GM18505 (cell line): ENCODE results near the gene SPPL2A.

Experiments
- ATAC-seq: cut with Tn5 transposase; IDR thresholded peaks from one replicate; pipeline ENCODE4 v1.9.1; 2021; ENCODE audit not compliant: unreplicated experiment
- POLR2A ChIP-seq: IDR thresholded peaks from 4 replicates; pipeline ENCODE4 v1.6.1; 2011; ENCODE audit warnings: borderline replicate concordance; ENCODE audit not compliant: insufficient read depth, insufficient read length; ENCODE audit errors: extremely low read depth

Gene SPPL2A

DNA sequence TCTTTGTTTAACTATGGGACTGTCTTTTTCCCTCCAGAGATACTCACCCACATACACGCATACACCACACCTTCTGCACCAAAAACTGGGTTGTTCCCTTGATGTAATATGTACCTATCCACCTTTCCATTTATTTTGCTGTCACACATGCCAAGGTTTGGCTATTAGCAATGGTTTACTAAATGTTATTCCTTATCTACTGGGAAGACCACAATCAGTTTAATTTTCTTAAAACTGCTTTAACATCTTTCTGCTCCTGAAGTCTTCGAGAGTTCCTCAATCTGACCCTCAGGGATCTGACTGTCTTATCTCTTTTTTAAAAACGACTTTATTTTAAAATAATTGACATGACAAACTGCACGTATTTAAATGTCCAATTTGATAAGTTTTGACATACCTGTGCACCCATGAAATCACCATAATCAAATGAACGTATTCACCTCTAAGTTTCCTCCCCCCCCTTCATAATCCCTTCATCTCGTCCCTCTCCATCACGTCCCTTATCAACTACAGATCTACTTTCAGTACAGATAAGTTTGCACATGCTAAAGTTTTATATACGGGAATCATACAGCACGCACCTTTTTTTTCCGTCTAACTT lies 78.1 kb downstream of the SPPL2A start:
- no peak for ATAC-seq
- TF ChIP-seq POLR2A, result no peak

DNA sequence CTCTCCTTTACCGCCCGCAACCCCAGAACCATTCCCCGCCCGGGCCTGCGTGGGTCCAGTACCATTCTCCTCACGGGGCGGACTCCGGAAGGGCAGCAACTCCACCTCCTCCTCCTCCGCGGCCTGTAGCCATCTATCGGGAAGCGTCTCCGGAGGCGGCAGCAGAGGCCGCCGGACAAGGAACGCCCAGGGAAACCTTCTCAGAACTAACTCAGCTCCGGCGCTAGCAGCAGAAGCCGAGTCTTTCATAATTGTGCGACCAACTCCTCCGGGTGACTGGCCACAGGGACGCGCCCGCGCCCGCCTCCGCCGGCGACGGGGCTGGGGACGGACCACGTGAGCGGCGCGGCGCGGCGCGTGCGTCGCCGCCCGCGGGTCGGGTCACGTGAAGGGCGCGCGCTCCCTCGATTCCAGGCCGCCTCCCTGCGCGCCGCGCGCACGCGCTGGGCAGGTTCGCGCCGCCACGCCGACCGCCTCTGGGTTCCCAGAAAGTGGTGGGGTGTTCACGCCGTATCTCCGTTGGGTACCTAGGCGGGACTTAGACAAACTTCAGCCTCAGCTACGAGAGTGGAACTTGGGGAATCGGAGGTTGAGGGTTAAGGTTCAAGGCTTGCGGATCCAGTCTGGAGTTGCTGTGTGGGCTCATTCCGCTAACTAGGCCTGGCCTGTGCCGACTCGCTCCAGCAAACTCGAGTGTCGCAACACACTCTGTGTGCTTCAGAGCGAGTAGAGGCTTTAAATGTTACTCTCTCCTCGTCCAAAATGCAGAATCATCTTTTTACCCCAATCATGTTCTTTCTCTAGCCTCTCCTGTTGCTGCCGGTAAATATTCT lies 78.8 kb downstream of the SPPL2A start, which contains the start of gene TRPM7:
Gene TRPM7, minus strand, starts transcription at position 329 of the 833 bp plus-strand sequence. Its CDS starts 264 bp downstream, at position 65.
- peak; percentile 98 for TF ChIP-seq POLR2A
- ATAC-seq, result peak; percentile 80

DNA sequence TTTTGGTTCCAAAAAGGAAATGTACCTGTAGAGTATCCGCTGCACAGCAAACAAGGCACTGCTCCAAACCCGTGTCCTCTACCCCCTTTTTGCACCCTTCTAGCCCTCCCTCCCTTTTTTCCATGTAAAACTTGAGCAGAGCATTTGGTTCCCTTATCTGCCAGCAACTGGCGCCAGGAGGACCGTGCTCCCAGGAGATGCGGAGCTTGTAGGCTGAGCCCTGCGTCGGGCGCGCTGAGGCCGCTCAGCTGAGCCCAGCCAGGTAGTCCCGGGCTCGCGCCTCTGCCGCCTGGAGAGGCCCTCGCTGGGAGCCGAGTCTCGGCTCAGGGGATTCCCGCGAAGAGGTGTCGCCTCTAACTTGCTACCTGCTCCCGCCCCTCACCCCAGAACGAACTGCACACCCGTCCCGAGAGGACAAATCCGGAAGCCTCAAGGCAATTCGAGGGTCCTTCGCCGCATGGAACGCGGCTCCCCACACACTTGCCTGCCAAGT lies 79.5 kb downstream of the SPPL2A start:
- TF ChIP-seq POLR2A, result no peak
- peak; percentile 49 for ATAC-seq

DNA sequence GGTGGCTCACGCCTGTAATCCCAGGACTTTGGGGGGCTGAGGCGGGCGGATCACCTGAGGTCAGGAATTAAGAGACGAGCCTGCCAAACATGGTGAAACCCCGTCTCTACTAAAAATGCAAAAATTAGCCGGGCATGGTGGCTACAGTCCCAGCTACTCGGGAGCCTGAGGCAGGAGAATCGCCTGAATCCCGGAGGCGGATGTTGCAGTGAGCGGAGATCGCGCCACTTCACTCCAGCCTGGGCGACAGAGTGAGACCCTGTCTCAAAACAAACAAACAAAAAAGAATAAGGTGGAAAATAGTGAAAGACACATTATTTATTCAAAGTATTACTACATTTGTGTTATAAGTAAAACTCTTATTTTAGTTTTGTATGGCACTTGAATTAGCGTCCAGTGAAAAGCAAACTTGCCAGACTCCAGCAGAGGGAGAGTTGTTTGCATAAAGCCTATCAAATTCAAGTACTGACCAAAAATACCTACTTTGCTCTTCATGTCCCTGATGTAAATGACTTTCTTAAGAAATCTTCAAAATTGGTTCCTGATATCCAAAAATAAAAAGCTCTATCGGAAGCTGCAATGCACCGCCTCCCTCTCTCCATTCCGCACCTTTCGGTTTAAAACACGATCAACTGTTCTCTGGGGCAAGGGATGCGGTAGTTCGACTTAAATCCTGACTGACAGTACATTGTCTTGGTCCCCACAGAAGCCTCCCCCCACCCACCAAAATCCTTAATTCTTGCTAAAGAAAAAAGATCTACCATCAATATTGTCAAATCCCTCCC lies 80.1 kb downstream of the SPPL2A start:
- ATAC-seq, result no peak
- TF ChIP-seq POLR2A, result no peak

DNA sequence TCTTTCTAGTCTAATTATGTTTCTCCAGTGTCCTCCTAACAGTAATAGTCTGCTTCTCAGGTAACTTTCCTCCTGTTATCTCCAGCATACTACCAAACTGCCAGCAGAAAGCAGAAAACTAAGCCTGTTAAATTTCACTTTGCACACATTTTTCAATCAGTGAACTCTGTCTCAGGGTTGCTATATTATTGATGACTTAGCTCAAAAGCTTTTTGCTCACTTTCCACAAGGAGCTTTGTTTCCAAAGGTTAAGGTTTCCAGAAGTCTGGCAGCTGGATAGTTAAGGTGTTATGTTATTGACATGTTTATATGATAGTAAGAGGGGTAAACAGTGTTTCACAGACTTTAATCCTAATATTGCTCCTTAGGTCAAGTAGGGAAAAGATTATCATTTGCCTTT lies 84.0 kb downstream of the SPPL2A start:
- no peak for ATAC-seq
- no peak for TF ChIP-seq POLR2A

DNA sequence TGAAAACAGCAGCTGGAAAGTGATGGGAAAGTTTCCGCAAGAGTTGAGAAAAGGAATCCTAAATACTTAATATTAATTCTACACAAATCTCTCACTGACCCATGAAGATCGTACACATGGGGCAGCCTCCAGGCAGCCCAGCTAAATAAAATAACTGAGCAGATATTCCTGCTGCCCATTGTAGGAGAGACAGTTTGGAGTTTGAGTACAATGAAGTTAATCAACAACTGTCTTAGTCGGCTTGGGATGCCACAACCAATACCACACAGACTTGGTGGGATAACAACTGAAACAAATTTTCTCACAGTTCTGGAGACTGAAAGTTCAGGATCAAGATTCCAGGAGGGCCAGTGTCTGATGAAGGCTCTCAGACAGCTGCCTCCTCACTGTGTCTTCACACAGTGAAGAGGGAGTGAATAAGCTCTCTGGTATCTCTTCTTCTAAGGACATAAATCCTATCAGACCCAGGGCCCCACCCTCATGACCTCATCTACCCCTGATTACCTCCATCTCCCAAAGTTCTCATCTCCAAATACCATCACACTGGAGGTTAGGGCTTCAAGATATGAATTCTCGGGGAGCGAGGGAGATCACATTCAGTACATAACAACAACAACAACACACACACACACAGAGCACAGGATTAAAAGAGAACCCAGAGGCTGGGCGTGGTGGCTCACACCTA lies 88.6 kb downstream of the SPPL2A start:
- ATAC-seq, result no peak
- no peak for TF ChIP-seq POLR2A

DNA sequence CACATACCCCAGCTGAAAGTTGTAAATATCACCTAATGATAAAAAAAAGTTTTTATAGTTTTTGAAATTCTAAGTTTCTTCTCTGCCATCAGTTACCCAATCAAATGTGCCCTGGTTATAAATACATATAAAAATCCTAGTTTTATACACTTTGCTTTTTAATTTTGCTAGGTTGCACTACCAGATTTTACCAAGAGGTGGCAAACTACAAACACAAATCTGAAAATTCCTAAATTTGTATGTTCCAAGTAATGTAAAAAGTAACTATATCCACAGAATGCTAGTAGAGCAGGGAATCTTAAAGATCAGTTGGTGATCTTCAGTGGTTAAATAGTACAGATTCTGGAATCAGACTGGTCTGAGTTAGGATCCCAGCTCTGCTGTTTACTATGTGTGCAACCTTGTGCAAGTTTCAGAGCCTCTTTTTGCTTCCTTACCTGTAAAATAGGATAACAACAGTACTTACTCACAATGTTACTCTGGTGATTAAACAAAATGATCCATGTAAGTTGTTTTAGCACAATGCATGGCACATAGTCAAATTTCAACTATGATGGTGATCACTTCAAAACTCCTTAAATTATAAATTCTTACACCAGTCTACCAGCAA lies 89.9 kb downstream of the SPPL2A start:
- ATAC-seq, result no peak
- TF ChIP-seq POLR2A, result no peak

DNA sequence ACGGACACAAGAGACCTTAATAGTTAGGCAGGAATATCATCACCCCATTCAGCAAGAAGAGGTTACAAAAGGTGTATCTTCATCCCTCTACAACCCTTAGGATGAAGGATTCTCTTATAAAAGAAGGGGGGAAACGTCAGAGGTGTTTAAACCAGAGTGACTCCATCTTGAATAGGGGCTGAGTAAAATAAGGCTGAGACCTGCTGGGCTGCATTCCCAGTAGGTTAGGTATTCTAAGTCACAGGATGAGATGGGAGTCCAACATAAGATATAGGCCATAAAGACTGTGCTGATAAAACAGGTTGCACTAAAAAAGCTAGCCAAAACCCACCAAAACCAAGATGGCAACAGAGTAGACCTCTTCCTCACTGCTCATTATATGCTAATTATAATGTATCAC lies 95.4 kb downstream of the SPPL2A start:
- no peak for ATAC-seq
- TF ChIP-seq POLR2A, result no peak

DNA sequence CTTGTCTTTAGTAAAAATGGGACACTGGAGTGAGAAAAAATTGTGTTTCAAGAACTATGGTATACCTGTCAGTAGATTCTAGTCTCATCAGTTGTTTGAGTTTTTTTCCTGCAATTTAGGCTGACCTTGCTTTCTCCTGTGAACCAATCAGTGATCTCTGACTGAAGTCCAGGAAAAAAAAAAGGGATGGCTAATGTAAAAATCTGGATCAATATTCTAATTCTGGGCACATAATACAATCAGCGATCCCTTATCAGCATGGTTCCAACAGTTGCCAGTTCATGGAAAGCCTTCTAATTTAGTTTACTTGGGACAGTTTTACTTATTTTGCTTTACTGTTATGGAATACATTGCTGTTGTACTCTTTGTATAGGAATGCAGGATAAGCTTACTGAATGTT lies 95.9 kb downstream of the SPPL2A start:
- ATAC-seq, result no peak
- no peak for TF ChIP-seq POLR2A

DNA sequence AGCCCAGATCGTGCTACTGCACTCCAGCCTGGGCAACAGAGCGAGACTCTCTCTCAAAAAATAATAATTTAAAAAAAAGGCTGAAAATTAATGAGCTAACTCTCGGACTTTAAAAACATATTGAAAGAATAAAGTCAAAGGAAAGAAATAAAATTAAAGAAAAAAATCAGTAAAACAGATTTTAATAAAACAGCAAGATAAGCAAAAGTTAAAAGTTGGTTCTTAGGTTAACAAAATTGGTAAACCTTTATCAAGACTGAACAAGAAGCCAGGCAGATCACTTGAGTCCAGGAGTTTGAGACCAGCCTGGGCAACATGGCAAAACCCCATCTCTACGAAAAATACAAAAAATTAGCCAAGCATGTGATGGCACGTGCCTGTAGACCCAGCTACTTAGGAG lies 99.6 kb downstream of the SPPL2A start:
- no peak for ATAC-seq
- no peak for TF ChIP-seq POLR2A

DNA sequence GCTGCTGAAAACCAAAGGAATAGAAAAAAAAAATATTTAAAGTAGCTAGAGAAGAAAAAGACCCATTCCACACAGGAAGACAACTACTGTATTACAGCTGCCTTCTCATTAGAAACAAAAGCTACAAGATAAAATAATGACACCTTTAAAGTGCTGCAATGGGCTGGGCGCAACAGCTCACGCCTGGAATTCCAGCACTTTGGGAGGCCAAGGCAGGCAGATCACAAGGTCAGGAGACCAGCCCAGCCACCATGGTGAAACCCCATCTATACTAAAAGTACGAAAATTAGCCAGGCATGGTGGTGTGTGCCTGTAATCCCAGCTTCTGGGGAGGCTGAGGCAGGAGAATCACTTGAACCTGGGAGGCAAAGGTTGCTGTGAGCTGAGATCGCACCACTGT lies 110.0 kb downstream of the SPPL2A start:
- TF ChIP-seq POLR2A, result no peak
- ATAC-seq, result no peak

DNA sequence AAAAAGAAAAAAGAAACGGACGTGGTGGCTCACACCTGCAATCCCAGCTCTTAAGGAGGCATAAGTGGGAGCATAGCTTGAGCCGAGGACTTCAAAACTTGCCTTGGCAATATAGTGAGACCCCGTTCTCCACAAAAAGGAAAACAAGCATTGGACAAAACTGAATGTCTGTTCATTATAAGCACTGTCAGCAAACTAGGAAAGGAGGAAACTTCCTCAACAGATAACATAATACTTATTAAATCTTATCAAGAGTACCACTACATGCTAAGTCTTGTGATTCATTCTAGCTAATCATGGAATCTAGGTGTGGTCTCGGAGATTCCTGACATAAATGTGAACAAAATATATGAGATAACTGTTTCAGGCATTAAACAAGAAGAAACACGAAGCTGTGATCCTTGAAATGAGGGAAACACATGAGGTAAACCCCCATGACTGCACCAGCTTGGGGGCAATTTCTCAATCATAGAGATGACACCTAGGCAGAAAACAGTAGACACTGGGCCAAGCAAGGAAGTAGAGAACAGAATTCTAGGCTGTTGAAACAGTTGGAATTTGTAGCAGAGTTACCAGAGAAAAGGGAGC lies 112.3 kb downstream of the SPPL2A start:
- no peak for TF ChIP-seq POLR2A
- ATAC-seq, result no peak
